Pancreas (tissue), 10 donors: ENCODE measurements around the gene PPIG. TPM values are rescaled to one million over a fixed set of nuclear protein-coding genes. Genes with fewer than 3 reads are reported as not detected.

Experiments
- ATAC-seq, 4 donors: fragments of 200-7000 bp; cut with Tn5 transposase; one replicate each; pipeline versions ENCODE4 v1.8.0 to v1.9.1; 2020; ENCODE audit warnings: mild to moderate bottlenecking in 4 of 4, moderate library complexity in 4 of 4
- DNase-seq, 6 donors: peaks; one replicate each; pipeline ENCODE4 v3.0.0-alpha.2; 2020
- FAIRE-seq: peaks from 2 replicates; lab custom pipeline; 2012; peaks lifted over from hg19 to GRCh38; lab: Jason Lieb, UNC
- H3K27ac ChIP-seq, 4 donors: fragments of 200-600 bp; sonication (generic); 1 replicate in 3 of 4; 2 replicates in 1 of 4; pipeline versions ENCODE4 v1.5.0 to v1.8.0; 2020
- H3K27me3 ChIP-seq, 4 donors: fragments of 200-600 bp; one replicate each; pipeline ENCODE4 v1.8.0; 2021
- H3K36me3 ChIP-seq, 3 donors: fragments of 200-600 bp; sonication (generic) in 1 of 3; one replicate each; pipeline versions ENCODE4 v1.5.0 to v1.8.0; 2020 to 2021
- H3K4me1 ChIP-seq, 3 donors: fragments of 200-600 bp; one replicate each; pipeline ENCODE4 v1.8.0; 2021
- H3K4me3 ChIP-seq, 4 donors: fragments of 200-600 bp; sonication (generic) in 2 of 4; one replicate each; pipeline versions ENCODE4 v1.5.0 to v1.8.0; 2020 to 2021
- H3K9me3 ChIP-seq, 4 donors: fragments of 200-600 bp; one replicate each; pipeline ENCODE4 v1.8.0; 2021
- WGBS, 2 donors: extraction: QIAGEN DNeasy Blood & Tissue Kit; methylation state at CpG; one replicate each; pipeline ENCODE4 v1.1.7; 2013; 5-methylcytosine and 5-hydroxymethylcytosine counted together
- intact Hi-C, 3 donors: fragments of 100-400 bp; cut with DNase I; formaldehyde crosslinking; loops; one replicate each; pipeline versions ENCODE4 v1.11.1 to v1.14.2; 2022
- polyA plus RNA-seq, 2 donors: library from polyadenylated mRNA; stranded (reverse); fragments of 200-250 nt; gene quantifications; one replicate each; pipeline ENCODE4 v1.2.3, GENCODE V29; 2013
- total RNA-seq, 6 donors: library from RNA; stranded (reverse); fragmentation: NEBNext Ultra II Directional in 4 of 6; extraction: Animal tissue kit (Norgen Biotek cat#: 25700) in 4 of 6; gene quantifications; one replicate each; pipeline versions ENCODE4 v1.2.1 to v1.2.4, GENCODE V29; 2021 to 2023
- TF ChIP-seq, protein P1 (sequence below), 4 donors: fragments of 200-600 bp; sonication (generic) in 3 of 4; IDR thresholded peaks; one replicate each; pipeline versions ENCODE4 v1.5.0 to v1.8.0; 2021; ENCODE audit warnings: antibody characterized with exemption in 4 of 4
- donor health status: healthy with polysubstance abuse.
- donor health status: DM: no; HTN: no; CAD: no; lungs with moderate emphysema.
- donor health status: DM: no; HTN: no; CAD: no.
- donor health status: control.
- donor health status: control.
- donor health status: Bipolar disorder and iron deficiency.
- donor health status: DM: yes; HTN: yes; CAD: no.
- donor health status: DM: no; HTN: no; CAD: no.
- donor health status: DM: no; HTN: no; CAD: no.
- donor health status: DM: yes; HTN: yes; CAD: no.

PPIG gene
- total and polyA plus RNA-seq, 8 donors = 17.0 to 30.0 (median 22.2) TPM

- no peaks in the 10 kb centered on the region for H3K36me3 ChIP-seq
- H3K27ac ChIP-seq = no peak overlapping the region
- H3K4me1 ChIP-seq = no peaks in the 10 kb centered on the region
- no peak for ATAC-seq
- intact Hi-C loops = no loop called here
- no peak overlapping the region for H3K4me3 ChIP-seq
- no peaks in the 10 kb centered on the region for H3K9me3 ChIP-seq
- TF ChIP-seq, protein P1, sequence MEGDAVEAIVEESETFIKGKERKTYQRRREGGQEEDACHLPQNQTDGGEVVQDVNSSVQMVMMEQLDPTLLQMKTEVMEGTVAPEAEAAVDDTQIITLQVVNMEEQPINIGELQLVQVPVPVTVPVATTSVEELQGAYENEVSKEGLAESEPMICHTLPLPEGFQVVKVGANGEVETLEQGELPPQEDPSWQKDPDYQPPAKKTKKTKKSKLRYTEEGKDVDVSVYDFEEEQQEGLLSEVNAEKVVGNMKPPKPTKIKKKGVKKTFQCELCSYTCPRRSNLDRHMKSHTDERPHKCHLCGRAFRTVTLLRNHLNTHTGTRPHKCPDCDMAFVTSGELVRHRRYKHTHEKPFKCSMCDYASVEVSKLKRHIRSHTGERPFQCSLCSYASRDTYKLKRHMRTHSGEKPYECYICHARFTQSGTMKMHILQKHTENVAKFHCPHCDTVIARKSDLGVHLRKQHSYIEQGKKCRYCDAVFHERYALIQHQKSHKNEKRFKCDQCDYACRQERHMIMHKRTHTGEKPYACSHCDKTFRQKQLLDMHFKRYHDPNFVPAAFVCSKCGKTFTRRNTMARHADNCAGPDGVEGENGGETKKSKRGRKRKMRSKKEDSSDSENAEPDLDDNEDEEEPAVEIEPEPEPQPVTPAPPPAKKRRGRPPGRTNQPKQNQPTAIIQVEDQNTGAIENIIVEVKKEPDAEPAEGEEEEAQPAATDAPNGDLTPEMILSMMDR (IDR thresholded peaks at IDR 0.05) = no peak
- WGBS, 2 donors = 82 to 98% methylated on average over 3 of the region's 3 CpGs
- no peak for FAIRE-seq
- DNase-seq = no peak
- H3K27me3 ChIP-seq = no peaks in the 10 kb centered on the region
Measured at GRCh38 chr2:169663247-169663646, 79.1 kb downstream of the PPIG start.

GRCh38 chr2:169664600-169664977 is 80.4 kb downstream of the PPIG start:
- H3K27me3 ChIP-seq = no peaks in the 10 kb centered on the region
- H3K4me3 ChIP-seq = no peak overlapping the region
- DNase-seq = no peak
- no peak overlapping the region for H3K27ac ChIP-seq
- WGBS, 2 donors = 90 to 94% methylated on average over 1 of the region's 1 CpG
- no peaks in the 10 kb centered on the region for H3K36me3 ChIP-seq
- no peak for FAIRE-seq
- H3K4me1 ChIP-seq = no peaks in the 10 kb centered on the region
- H3K9me3 ChIP-seq = no peaks in the 10 kb centered on the region
- TF ChIP-seq, protein P1 (IDR thresholded peaks at IDR 0.05) = no peak
- intact Hi-C loops = no loop called here
- no peak for ATAC-seq

DNA sequence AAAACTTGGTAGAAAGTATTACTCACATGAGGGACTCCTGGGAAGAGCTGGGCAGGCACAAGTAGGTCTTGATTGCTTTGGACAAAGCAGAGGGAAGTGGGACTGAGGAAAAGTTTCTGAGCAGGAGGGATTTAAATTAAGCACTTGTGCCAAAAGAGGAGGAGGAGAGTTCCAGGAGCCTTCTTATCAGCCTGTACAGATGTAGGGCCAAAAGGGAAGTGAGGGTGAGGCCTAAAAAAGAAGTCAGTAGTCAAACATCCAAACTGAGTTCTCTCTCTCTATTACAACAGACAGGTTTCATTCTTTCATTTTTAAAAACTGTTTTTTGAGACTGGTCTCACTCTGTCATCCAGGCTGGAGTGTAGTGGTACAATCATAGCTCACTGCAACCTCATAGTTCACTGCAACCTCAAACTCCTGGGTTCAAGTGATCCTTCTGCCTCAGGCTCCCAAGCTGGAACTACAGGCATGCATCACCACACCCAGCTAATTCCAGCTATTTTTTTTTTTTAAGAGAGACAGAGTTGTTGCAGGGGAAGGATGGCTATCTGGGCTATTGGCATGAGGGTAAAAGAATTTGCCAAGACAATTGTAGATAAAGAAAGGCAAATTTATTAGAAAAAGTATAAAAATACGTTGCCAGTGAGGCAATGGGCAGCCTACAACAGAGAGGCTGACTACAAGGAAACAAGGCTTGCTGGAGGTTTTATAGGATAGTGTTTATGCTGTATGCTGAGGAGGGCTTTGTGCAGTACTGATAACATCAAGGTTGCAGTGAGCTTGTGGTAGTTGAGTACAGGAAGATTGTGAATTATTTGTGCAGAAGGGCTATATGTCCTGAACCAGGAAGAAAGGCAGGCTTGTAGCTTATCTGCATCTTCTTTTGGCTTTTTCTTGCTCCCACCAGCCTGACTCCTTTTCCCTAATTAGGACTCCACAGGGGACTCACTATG is 81.1 kb downstream of the PPIG start:
- Histone ChIP-seq H3K4me3 (no peak overlapping the region), H3K27ac (no peak overlapping the region), H3K9me3 (no peaks in the 10 kb centered on the region), H3K4me1 (no peaks in the 10 kb centered on the region), H3K36me3 (no peaks in the 10 kb centered on the region), H3K27me3 (no peaks in the 10 kb centered on the region)
- TF ChIP-seq, protein P1 (IDR thresholded peaks at IDR 0.05) = no peak
- intact Hi-C loops = no loop called here
- ATAC-seq (no peak), DNase-seq (no peak), FAIRE-seq (no peak)
- 67 to 71% methylated on average over 1 of the region's 1 CpG for WGBS, 2 donors

DNA sequence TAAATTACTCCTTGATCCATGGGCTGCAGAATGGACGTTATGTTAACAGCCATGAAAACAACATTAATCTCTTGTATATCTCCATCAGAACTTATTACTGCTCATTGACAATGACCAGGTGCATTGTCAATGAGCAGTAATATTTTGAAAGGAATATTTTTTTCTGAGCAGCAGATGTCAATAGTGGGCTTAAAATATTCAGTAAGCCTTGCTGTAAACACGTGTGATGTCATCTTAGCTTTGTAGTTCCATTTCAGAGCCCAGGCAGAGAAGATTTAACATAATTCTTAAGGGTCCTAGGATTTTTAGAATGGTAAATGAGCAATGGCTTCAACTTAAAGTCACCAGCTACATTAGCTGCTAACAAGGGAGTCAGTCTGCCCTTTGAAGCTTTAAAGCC is 83.4 kb downstream of the PPIG start:
- H3K9me3 ChIP-seq = no peaks in the 10 kb centered on the region
- DNase-seq = no peak
- H3K27ac ChIP-seq = no peak overlapping the region
- H3K4me3 ChIP-seq = no peak overlapping the region
- no peaks in the 10 kb centered on the region for H3K4me1 ChIP-seq
- 32 to 42% methylated on average over 2 of the region's 2 CpGs for WGBS, 2 donors
- no peaks in the 10 kb centered on the region for H3K36me3 ChIP-seq
- no peak for ATAC-seq
- no peaks in the 10 kb centered on the region for H3K27me3 ChIP-seq
- TF ChIP-seq, protein P1 (IDR thresholded peaks at IDR 0.05) = no peak
- FAIRE-seq = no peak
- intact Hi-C loops = no loop called here

GRCh38 chr2:169670215-169670651 is 86.1 kb downstream of the PPIG start:
- Histone ChIP-seq H3K27ac (no peak overlapping the region), H3K4me3 (no peak overlapping the region), H3K9me3 (no peaks in the 10 kb centered on the region), H3K4me1 (no peaks in the 10 kb centered on the region), H3K27me3 (no peaks in the 10 kb centered on the region), H3K36me3 (no peaks in the 10 kb centered on the region)
- intact Hi-C loops = loop anchor here in 1 of 3 donors (10.0 kb wide), 1 partner anchor 145 kb away; no protein-coding TSS in a partner anchor
- WGBS, 2 donors = 80 to 85% methylated on average over 2 of the region's 2 CpGs
- FAIRE-seq = no peak
- DNase-seq = no peak
- no peak for ATAC-seq
- TF ChIP-seq, protein P1 (IDR thresholded peaks at IDR 0.05) = no peak
